K562 (cell line): ENCODE measurements around the gene CPE.

Experiments
- ATF1 ChIP-seq, 2 experiments: fragments of 450-650 bp in 1 of 2; IDR thresholded peaks; 2 replicates each; pipeline ENCODE4 v1.6.1; 2016; ENCODE audit warnings: missing compliant biosample characterization in 1 of 2, missing genetic modification characterization in 1 of 2
- ESRRA ChIP-seq: fragments of 450-650 bp; IDR thresholded peaks from 2 replicates; pipeline ENCODE4 v1.6.1; 2014; ENCODE audit warnings: low read depth, mild to moderate bottlenecking, moderate library complexity, borderline replicate concordance
- ETV6 ChIP-seq, 3 experiments: fragments of 150-350 bp in 1 of 3; sonication (generic) in 1 of 3; formaldehyde crosslinking in 1 of 3; IDR thresholded peaks; 2 replicates each; pipeline versions ENCODE4 v1.6.1 to v1.8.0; 2014 to 2022; ENCODE audit warnings: borderline replicate concordance in 2 of 3, low read depth in 2 of 3, antibody characterized with exemption in 1 of 3, low read length in 1 of 3, mild to moderate bottlenecking in 1 of 3, missing genetic modification reagents in 1 of 3
- TRIM24 ChIP-seq, 2 experiments: fragments of 450-650 bp; IDR thresholded peaks; 2 replicates each; pipeline ENCODE4 v1.6.1; 2016
- TF ChIP-seq, protein P1 (sequence below): fragments of 150-350 bp; IDR thresholded peaks from 2 replicates; pipeline ENCODE4 v1.6.1; 2014; ENCODE audit warnings: low read depth, mild to moderate bottlenecking, low read length, borderline replicate concordance
- TF ChIP-seq, protein P2 (sequence below), 3 experiments: IDR thresholded peaks in 2 of 3; conservative IDR thresholded peaks in 1 of 3; 2 replicates each; pipeline ENCODE4 v1.5.1; 2011 to 2012; ENCODE audit warnings: low read length in 3 of 3, mild to moderate bottlenecking in 3 of 3, control low read depth in 2 of 3, improper control_type of control experiment in 1 of 3, inconsistent platforms in 1 of 3, low read depth in 1 of 3, mixed read lengths in 1 of 3, moderate library complexity in 1 of 3; ENCODE audit not compliant: insufficient read depth in 2 of 3

DNA sequence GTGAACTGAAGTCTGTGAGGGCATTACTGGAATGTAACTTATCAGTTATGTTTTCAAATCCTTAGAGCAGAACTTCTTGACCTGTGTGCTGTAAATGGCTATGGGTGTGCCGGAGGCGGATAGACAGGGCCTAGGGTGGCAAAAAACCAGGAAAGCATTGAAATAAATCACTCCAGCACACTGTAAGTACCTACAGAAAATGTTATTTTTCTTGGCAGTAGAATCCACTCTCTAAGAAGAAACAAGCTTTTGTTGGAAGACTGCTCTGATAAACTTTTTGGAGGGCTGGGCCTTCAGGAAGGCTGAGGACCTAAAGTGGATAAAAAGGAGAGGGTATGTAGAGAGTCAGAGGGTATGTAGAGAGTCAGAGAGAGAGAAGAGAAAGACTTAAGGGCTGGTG is 14.9 kb downstream of the CPE start:
- TF ChIP-seq, protein P1, sequence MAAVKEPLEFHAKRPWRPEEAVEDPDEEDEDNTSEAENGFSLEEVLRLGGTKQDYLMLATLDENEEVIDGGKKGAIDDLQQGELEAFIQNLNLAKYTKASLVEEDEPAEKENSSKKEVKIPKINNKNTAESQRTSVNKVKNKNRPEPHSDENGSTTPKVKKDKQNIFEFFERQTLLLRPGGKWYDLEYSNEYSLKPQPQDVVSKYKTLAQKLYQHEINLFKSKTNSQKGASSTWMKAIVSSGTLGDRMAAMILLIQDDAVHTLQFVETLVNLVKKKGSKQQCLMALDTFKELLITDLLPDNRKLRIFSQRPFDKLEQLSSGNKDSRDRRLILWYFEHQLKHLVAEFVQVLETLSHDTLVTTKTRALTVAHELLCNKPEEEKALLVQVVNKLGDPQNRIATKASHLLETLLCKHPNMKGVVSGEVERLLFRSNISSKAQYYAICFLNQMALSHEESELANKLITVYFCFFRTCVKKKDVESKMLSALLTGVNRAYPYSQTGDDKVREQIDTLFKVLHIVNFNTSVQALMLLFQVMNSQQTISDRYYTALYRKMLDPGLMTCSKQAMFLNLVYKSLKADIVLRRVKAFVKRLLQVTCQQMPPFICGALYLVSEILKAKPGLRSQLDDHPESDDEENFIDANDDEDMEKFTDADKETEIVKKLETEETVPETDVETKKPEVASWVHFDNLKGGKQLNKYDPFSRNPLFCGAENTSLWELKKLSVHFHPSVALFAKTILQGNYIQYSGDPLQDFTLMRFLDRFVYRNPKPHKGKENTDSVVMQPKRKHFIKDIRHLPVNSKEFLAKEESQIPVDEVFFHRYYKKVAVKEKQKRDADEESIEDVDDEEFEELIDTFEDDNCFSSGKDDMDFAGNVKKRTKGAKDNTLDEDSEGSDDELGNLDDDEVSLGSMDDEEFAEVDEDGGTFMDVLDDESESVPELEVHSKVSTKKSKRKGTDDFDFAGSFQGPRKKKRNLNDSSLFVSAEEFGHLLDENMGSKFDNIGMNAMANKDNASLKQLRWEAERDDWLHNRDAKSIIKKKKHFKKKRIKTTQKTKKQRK = no peak
- TF ChIP-seq ETV6 (IDR thresholded peaks at IDR 0.05; ENCODE audit: borderline replicate concordance in 1 of 2, low read depth in 2 of 2, low read length in 1 of 2) (no peak), ETV6 (CRISPR knock-in tag; IDR thresholded peaks at IDR 0.05; ENCODE audit: borderline replicate concordance) (no peak), ESRRA (no peak), TRIM24 (IDR thresholded peaks at IDR 0.05) (no peak), ATF1 (CRISPR knock-in tag; IDR thresholded peaks at IDR 0.05) (no peak), ATF1 (tag; IDR thresholded peaks at IDR 0.05) (no peak)
- TF ChIP-seq, protein P2, sequence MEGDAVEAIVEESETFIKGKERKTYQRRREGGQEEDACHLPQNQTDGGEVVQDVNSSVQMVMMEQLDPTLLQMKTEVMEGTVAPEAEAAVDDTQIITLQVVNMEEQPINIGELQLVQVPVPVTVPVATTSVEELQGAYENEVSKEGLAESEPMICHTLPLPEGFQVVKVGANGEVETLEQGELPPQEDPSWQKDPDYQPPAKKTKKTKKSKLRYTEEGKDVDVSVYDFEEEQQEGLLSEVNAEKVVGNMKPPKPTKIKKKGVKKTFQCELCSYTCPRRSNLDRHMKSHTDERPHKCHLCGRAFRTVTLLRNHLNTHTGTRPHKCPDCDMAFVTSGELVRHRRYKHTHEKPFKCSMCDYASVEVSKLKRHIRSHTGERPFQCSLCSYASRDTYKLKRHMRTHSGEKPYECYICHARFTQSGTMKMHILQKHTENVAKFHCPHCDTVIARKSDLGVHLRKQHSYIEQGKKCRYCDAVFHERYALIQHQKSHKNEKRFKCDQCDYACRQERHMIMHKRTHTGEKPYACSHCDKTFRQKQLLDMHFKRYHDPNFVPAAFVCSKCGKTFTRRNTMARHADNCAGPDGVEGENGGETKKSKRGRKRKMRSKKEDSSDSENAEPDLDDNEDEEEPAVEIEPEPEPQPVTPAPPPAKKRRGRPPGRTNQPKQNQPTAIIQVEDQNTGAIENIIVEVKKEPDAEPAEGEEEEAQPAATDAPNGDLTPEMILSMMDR (IDR thresholded peaks at IDR 0.05 in 2 of 3, conservative IDR thresholded peaks at IDR 0.05 in 1 of 3; ENCODE audit: insufficient read depth in 2 of 3, low read depth in 1 of 3, low read length in 3 of 3) = no peak
